ENCODE measurements around the gene SMPD4. TPM values are rescaled to one million over a fixed set of nuclear protein-coding genes. Genes with fewer than 3 reads are reported as not detected.
A peak's percentile ranks its signal among the peaks of the same experiment; 100 is the strongest.
"Not testable (repeated sequence)": the region's sequence is repeated elsewhere in the genome, so short reads cannot be mapped to it uniquely, and the experiment has no call there.

Gene SMPD4
- total and polyA plus RNA-seq, 2 donors (not counting 1 experiment from before 2014, with no cell fraction given): 63.8 to 80.6 TPM

- no peak for TF ChIP-seq EZH2 (IDR thresholded peaks at IDR 0.05; ENCODE audit: borderline replicate concordance, insufficient read depth, low read depth, low read length, poor library complexity, severe bottlenecking)
- TF ChIP-seq CTCF (IDR thresholded peaks at IDR 0.05): no peak
- no peaks in the 10 kb centered on the region for H4K20me1 ChIP-seq (ENCODE audit: control insufficient read depth, insufficient read depth, low read length, poor library complexity, severe bottlenecking)
- H3K4me1 ChIP-seq (ENCODE audit: control insufficient read depth in 2 of 2, insufficient read depth in 2 of 2, low read length in 2 of 2): peaks cover 24 to 32% of the 10 kb centered on the region in 2 donors
- H2AFZ ChIP-seq (ENCODE audit: insufficient read depth, low read depth, low read length, poor library complexity, severe bottlenecking): no peak overlapping the region
- H3K27me3 Mint-ChIP-seq: no peaks in the 10 kb centered on the region
- H3K4me2 ChIP-seq (replicated peaks; ENCODE audit: low read depth, low read length, poor library complexity, severe bottlenecking): peak overlapping the region; percentile 50
- CTCF ChIA-PET: interaction anchor here (1.3 to 2.5 kb wide), 4 partner anchors 23 to 222 kb away, joined by 3 to 8 read pairs (median 5); partner anchors contain the start of genes MZT2B and SMPD4
- H3K9me3 Mint-ChIP-seq (ENCODE audit: insufficient read depth): no peaks in the 10 kb centered on the region
- no peak for DNase-seq
- H3K4me1 Mint-ChIP-seq: peaks cover 33% of the 10 kb centered on the region
- intact Hi-C loops (cut with micrococcal nuclease): loop anchor here (1.0 kb wide), 2 partner anchors 23 to 184 kb away; partner anchors contain the start of genes IMP4 and SMPD4
- no peak for ATAC-seq (ENCODE audit: low read depth)
- peak overlapping the region; percentile 89 for H3K27ac Mint-ChIP-seq
- 90% methylated on average over 5 of the region's 9 CpGs for WGBS (ENCODE audit: insufficient coverage)
- peak overlapping the region; percentile 64 for H3K4me3 Mint-ChIP-seq
- H3K27ac ChIP-seq (ENCODE audit: low read length in 2 of 2): peak overlapping the region; percentile 75 to 88
- peaks cover 0 to 6% of the 10 kb centered on the region in 2 experiments for H3K36me3 ChIP-seq (replicated peaks in 1 of 2; ENCODE audit: control extremely low read depth in 1 of 2, control insufficient read depth in 1 of 2, extremely low read depth in 1 of 2, insufficient read depth in 2 of 2, low read length in 1 of 2)
- H3K9ac ChIP-seq (ENCODE audit: low read length): no peak overlapping the region
- H3K79me2 ChIP-seq (ENCODE audit: control insufficient read depth, insufficient read depth, low read length): no peaks in the 10 kb centered on the region
- H3K4me3 ChIP-seq (ENCODE audit: control extremely low read depth in 1 of 5, extremely low read depth in 1 of 5, insufficient read depth in 1 of 5, low read depth in 2 of 5, low read length in 4 of 5): no peak overlapping the region
- peaks cover 0 to 9% (median 0%) of the 10 kb centered on the region in 3 donors for H3K9me3 ChIP-seq (ENCODE audit: control extremely low read depth in 1 of 3, control insufficient read depth in 2 of 3, insufficient read depth in 1 of 3, low read length in 2 of 3)
- H3K27me3 ChIP-seq (replicated peaks in 1 of 4; ENCODE audit: control extremely low read depth in 1 of 4, control insufficient read depth in 3 of 4, insufficient read depth in 4 of 4, low read length in 3 of 4): no peaks in the 10 kb centered on the region
- POLR2A ChIA-PET: interaction anchor here (2.5 kb wide), 1 partner anchor 23 kb away, joined by 10 read pairs; the partner anchor contains the start of gene SMPD4
Observed at GRCh38 chr2:130158631-130159030, 22.8 kb downstream of the SMPD4 start.

GRCh38 chr2:130157825-130158514 lies 23.4 kb downstream of the SMPD4 start:
- not testable (repeated sequence) for H3K27me3 Mint-ChIP-seq; H3K9ac ChIP-seq (ENCODE audit: low read length); H4K20me1 ChIP-seq (ENCODE audit: control insufficient read depth, insufficient read depth, low read length, poor library complexity, severe bottlenecking); H3K4me3 ChIP-seq (ENCODE audit: control extremely low read depth in 1 of 5, extremely low read depth in 1 of 5, insufficient read depth in 1 of 5, low read depth in 2 of 5, low read length in 4 of 5); H2AFZ ChIP-seq (ENCODE audit: insufficient read depth, low read depth, low read length, poor library complexity, severe bottlenecking); H3K9me3 Mint-ChIP-seq (ENCODE audit: insufficient read depth); H3K79me2 ChIP-seq (ENCODE audit: control insufficient read depth, insufficient read depth, low read length); H3K36me3 ChIP-seq (replicated peaks in 1 of 2; ENCODE audit: control extremely low read depth in 1 of 2, control insufficient read depth in 1 of 2, extremely low read depth in 1 of 2, insufficient read depth in 2 of 2, low read length in 1 of 2); H3K9me3 ChIP-seq (ENCODE audit: control extremely low read depth in 1 of 3, control insufficient read depth in 2 of 3, insufficient read depth in 1 of 3, low read length in 2 of 3); H3K27me3 ChIP-seq (replicated peaks in 1 of 4; ENCODE audit: control extremely low read depth in 1 of 4, control insufficient read depth in 3 of 4, insufficient read depth in 4 of 4, low read length in 3 of 4)
- H3K27ac Mint-ChIP-seq: peak overlapping the region; percentile 89
- DNase-seq (peak; percentile 87), ATAC-seq (ENCODE audit: low read depth) (peak; percentile 83)
- ChIA-PET CTCF (interaction anchor here (0.9 to 2.5 kb wide), 4 partner anchors 175 to 222 kb away, joined by 3 to 8 read pairs (median 6); a partner anchor contains a TSS), POLR2A (interaction anchor here (2.5 kb wide), 1 partner anchor 23 kb away, joined by 10 read pairs; the partner anchor contains the start of gene SMPD4)
- WGBS (ENCODE audit: insufficient coverage): 37% methylated on average over 11 of the region's 13 CpGs
- H3K4me1 ChIP-seq (ENCODE audit: control insufficient read depth in 2 of 2, insufficient read depth in 2 of 2, low read length in 2 of 2): peaks cover 24 to 32% of the 10 kb centered on the region in 2 donors
- peak; percentile 9 for TF ChIP-seq CTCF (IDR thresholded peaks at IDR 0.05)
- H3K4me1 Mint-ChIP-seq: peaks cover 33% of the 10 kb centered on the region
- H3K4me2 ChIP-seq (replicated peaks; ENCODE audit: low read depth, low read length, poor library complexity, severe bottlenecking): peak overlapping the region; percentile 50
- H3K4me3 Mint-ChIP-seq: peak overlapping the region; percentile 64
- intact Hi-C loops (cut with micrococcal nuclease): loop anchor here (1.0 kb wide), 2 partner anchors 23 to 184 kb away; partner anchors contain the start of genes IMP4 and SMPD4
- H3K27ac ChIP-seq (ENCODE audit: low read length in 2 of 2): peak overlapping the region; percentile 75 to 88

- intact Hi-C loops (cut with micrococcal nuclease); H3K9ac ChIP-seq (ENCODE audit: low read length); H4K20me1 ChIP-seq (ENCODE audit: control insufficient read depth, insufficient read depth, low read length, poor library complexity, severe bottlenecking); H3K36me3 ChIP-seq (replicated peaks in 1 of 2; ENCODE audit: control extremely low read depth in 1 of 2, control insufficient read depth in 1 of 2, extremely low read depth in 1 of 2, insufficient read depth in 2 of 2, low read length in 1 of 2); H2AFZ ChIP-seq (ENCODE audit: insufficient read depth, low read depth, low read length, poor library complexity, severe bottlenecking); H3K27me3 ChIP-seq (replicated peaks in 1 of 4; ENCODE audit: control extremely low read depth in 1 of 4, control insufficient read depth in 3 of 4, insufficient read depth in 4 of 4, low read length in 3 of 4); H3K9me3 Mint-ChIP-seq (ENCODE audit: insufficient read depth); H3K79me2 ChIP-seq (ENCODE audit: control insufficient read depth, insufficient read depth, low read length); H3K9me3 ChIP-seq (ENCODE audit: control extremely low read depth in 1 of 3, control insufficient read depth in 2 of 3, insufficient read depth in 1 of 3, low read length in 2 of 3); H3K4me3 ChIP-seq (ENCODE audit: control extremely low read depth in 1 of 5, extremely low read depth in 1 of 5, insufficient read depth in 1 of 5, low read depth in 2 of 5, low read length in 4 of 5); H3K27me3 Mint-ChIP-seq: not testable (repeated sequence)
- ChIA-PET CTCF (interaction anchor here (0.9 to 2.5 kb wide), 3 partner anchors 176 to 221 kb away, joined by 4 to 8 read pairs (median 7); a partner anchor contains a TSS), POLR2A (interaction anchor here (2.5 kb wide), 1 partner anchor 24 kb away, joined by 10 read pairs; the partner anchor contains the start of gene SMPD4)
- H3K4me2 ChIP-seq (replicated peaks; ENCODE audit: low read depth, low read length, poor library complexity, severe bottlenecking): peak overlapping the region; percentile 35
- ATAC-seq (ENCODE audit: low read depth) (peak; percentile 52), DNase-seq (peak; percentile 65)
- Mint-ChIP-seq H3K4me3 (peak overlapping the region; percentile 64), H3K4me1 (peaks cover 33% of the 10 kb centered on the region), H3K27ac (peak overlapping the region; percentile 89)
- WGBS (ENCODE audit: insufficient coverage): 16% methylated on average over 9 of the region's 12 CpGs
- H3K27ac ChIP-seq (ENCODE audit: low read length in 2 of 2): peak overlapping the region; percentile 75 to 88
- H3K4me1 ChIP-seq (ENCODE audit: control insufficient read depth in 2 of 2, insufficient read depth in 2 of 2, low read length in 2 of 2): peaks cover 24 to 32% of the 10 kb centered on the region in 2 donors
Observed at GRCh38 chr2:130157354-130157753, 24.0 kb downstream of the SMPD4 start.
